Astrocyte (in vitro differentiated cells and primary cell): Measurements from ENCODE around the gene SPNS2. TPM values are rescaled to one million over a fixed set of nuclear protein-coding genes. Genes with fewer than 3 reads are reported as not detected.

Experiments used
- DNase-seq: peaks from one replicate; pipeline ENCODE4 v3.0.0-alpha.2; 2010; ENCODE audit warnings: low read depth
- FAIRE-seq: peaks from 2 replicates; lab custom pipeline; 2011; peaks lifted over from hg19 to GRCh38; lab: Jason Lieb, UNC
- H2AFZ ChIP-seq: 2 replicates; pipeline ENCODE4 v1.6.0; 2012; ENCODE audit warnings: low read depth, low read length, inconsistent platforms
- H3K27ac ChIP-seq: 2 replicates; pipeline ENCODE4 v1.5.1; 2011; ENCODE audit warnings: low read depth, low read length, inconsistent platforms
- H3K27me3 ChIP-seq: 2 replicates; pipeline ENCODE4 v1.6.0; 2011; ENCODE audit warnings: low read length, inconsistent platforms; ENCODE audit not compliant: insufficient read depth
- H3K36me3 ChIP-seq: 2 replicates; pipeline ENCODE4 v1.5.1; 2011; ENCODE audit warnings: low read length, inconsistent platforms; ENCODE audit not compliant: insufficient read depth
- H3K4me1 ChIP-seq: 2 replicates; pipeline ENCODE4 v1.5.1; 2011; ENCODE audit warnings: low read length, inconsistent platforms; ENCODE audit not compliant: insufficient read depth
- H3K4me2 ChIP-seq: 2 replicates; pipeline ENCODE4 v1.6.0; 2012; ENCODE audit warnings: low read length, inconsistent platforms
- H3K4me3 ChIP-seq: 2 replicates; pipeline ENCODE4 v1.5.1; 2011; ENCODE audit warnings: low read depth, mild to moderate bottlenecking, low read length, inconsistent platforms; ENCODE audit not compliant: insufficient read depth
- H3K79me2 ChIP-seq: 2 replicates; pipeline ENCODE4 v1.6.0; 2012; ENCODE audit warnings: mild to moderate bottlenecking, low read length, inconsistent platforms; ENCODE audit not compliant: insufficient read depth
- H3K9ac ChIP-seq: 2 replicates; pipeline ENCODE4 v1.6.0; 2012; ENCODE audit warnings: mild to moderate bottlenecking, low read length, inconsistent platforms
- H3K9me3 ChIP-seq: 2 replicates; pipeline ENCODE4 v1.5.1; 2012; ENCODE audit warnings: low read depth, mild to moderate bottlenecking, low read length, inconsistent platforms; ENCODE audit not compliant: insufficient read depth
- H4K20me1 ChIP-seq: 2 replicates; pipeline ENCODE4 v1.6.0; 2012; ENCODE audit warnings: low read length, inconsistent platforms; ENCODE audit not compliant: insufficient read depth
- H3K27ac Mint-ChIP-seq: one replicate; pipeline ENCODE4 v1.8.0; 2021; ENCODE audit warnings: mild to moderate bottlenecking, mixed read lengths; ENCODE audit not compliant: unreplicated experiment
- H3K27me3 Mint-ChIP-seq: one replicate; pipeline ENCODE4 v1.8.0; 2021; ENCODE audit warnings: low read depth, mixed read lengths; ENCODE audit not compliant: unreplicated experiment
- H3K36me3 Mint-ChIP-seq: one replicate; pipeline ENCODE4 v1.8.0; 2021; ENCODE audit warnings: low read depth, mixed read lengths; ENCODE audit not compliant: unreplicated experiment
- H3K4me1 Mint-ChIP-seq: one replicate; pipeline ENCODE4 v1.8.0; 2021; ENCODE audit warnings: low read depth, mixed read lengths; ENCODE audit not compliant: unreplicated experiment
- H3K4me3 Mint-ChIP-seq: one replicate; pipeline ENCODE4 v1.8.0; 2021; ENCODE audit warnings: mild to moderate bottlenecking, moderate library complexity, mixed read lengths; ENCODE audit not compliant: unreplicated experiment
- H3K9me3 Mint-ChIP-seq: one replicate; pipeline ENCODE4 v1.8.0; 2021; ENCODE audit warnings: mild to moderate bottlenecking, mixed read lengths; ENCODE audit not compliant: unreplicated experiment
- EZH2 ChIP-seq: IDR thresholded peaks from 2 replicates; pipeline ENCODE4 v1.6.1; 2012; ENCODE audit warnings: mild to moderate bottlenecking, low read length, inconsistent platforms; ENCODE audit not compliant: insufficient read depth
- total RNA-seq: library from RNA; stranded (reverse); gene quantifications from 2 replicates; pipeline ENCODE4 v1.2.1, GENCODE V29; 2021
- TF ChIP-seq, protein P1 (sequence below): IDR thresholded peaks from 2 replicates; pipeline ENCODE4 v1.5.1; 2011; ENCODE audit warnings: low read depth, mild to moderate bottlenecking, inconsistent platforms, low read length, moderate library complexity; ENCODE audit not compliant: insufficient read depth

Gene SPNS2
- total RNA-seq, 1 donor from 2014 or later, result 4.3 TPM

DNA sequence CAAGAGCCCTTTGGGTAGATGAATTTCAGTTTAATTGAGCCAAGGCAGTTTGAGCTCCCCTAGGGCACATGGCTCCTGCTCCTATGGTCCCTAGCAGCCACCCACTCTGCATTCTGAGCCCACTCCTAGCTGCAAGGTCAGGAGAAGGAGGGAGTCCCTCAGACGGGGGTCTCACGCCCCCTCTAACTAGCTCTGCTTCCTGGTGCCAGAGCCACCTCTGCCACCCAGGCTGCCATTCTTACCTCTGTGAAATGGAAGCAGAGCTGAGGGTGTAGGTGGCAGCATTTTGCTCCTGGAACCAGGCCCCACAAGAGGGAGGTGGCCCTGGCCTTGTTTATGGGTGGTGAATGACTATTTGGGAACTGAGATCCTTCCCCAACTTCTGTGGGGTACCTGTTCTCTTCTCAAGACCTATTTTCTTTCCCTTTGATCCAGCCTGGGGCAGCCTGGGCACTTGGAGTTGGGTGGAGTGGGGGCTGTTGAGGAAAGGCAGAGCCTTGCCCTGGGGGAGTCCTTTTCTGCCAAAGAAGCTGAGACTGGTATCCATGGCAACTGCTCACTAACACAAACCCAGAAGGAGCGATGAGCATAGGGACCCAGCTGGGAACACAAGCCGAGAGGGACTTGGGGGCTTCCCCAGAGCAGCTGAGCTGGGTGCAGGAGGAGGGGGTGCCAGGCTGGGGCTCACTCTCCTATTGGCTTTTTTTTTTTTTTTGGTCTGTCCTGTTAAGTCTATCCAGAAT is 4.8 kb downstream of the SPNS2 start:
- peaks cover 62% of the 10 kb centered on the region for H3K27me3 Mint-ChIP-seq
- FAIRE-seq, result no peak
- H3K27me3 ChIP-seq, result peaks cover 40% of the 10 kb centered on the region

DNA sequence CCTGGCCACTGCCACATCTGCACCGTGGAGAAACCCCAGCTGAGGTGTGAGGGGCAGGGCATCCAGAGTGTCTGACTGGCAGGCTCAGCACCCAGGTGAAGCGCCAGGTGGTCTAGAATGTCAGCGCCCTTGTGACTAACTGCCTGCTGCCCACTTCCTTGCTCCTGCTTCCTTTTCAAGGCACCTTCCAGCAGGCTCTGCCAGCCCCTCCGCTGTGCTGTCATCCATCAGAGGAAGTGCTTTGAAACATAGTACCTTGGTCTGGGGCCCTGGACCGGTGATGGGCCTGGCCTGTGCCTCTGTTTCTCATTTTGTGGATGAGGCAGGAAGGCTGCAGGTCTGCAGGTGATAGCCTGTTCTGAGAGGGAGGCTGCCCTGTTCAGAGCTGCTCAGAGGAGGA is 5.5 kb downstream of the SPNS2 start:
- Mint-ChIP-seq H3K36me3 (no peaks in the 10 kb centered on the region), H3K4me1 (peaks cover 4% of the 10 kb centered on the region), H3K9me3 (no peaks in the 10 kb centered on the region), H3K27me3 (peaks cover 69% of the 10 kb centered on the region), H3K4me3 (no peak overlapping the region), H3K27ac (no peak overlapping the region)
- Histone ChIP-seq H3K27ac (no peak overlapping the region), H3K36me3 (no peaks in the 10 kb centered on the region), H4K20me1 (peaks cover 5% of the 10 kb centered on the region), H3K4me3 (no peak overlapping the region), H3K4me1 (peaks cover 7% of the 10 kb centered on the region), H3K79me2 (no peaks in the 10 kb centered on the region), H3K27me3 (peaks cover 39% of the 10 kb centered on the region), H3K9me3 (no peaks in the 10 kb centered on the region), H3K9ac (no peak overlapping the region), H2AFZ (no peak overlapping the region), H3K4me2 (no peak overlapping the region)
- no peak for TF ChIP-seq EZH2
- FAIRE-seq (no peak), DNase-seq (no peak)

More for the DNA sequence above, 4.8 kb downstream of the SPNS2 start:
- H3K4me3 ChIP-seq, result no peak overlapping the region
- H4K20me1 ChIP-seq, result peaks cover 5% of the 10 kb centered on the region
- Mint-ChIP-seq H3K9me3 (no peaks in the 10 kb centered on the region), H3K4me3 (no peak overlapping the region), H3K27ac (no peak overlapping the region), H3K36me3 (no peaks in the 10 kb centered on the region), H3K4me1 (peaks cover 4% of the 10 kb centered on the region)
- no peak for DNase-seq
- no peak overlapping the region for H3K9ac ChIP-seq
- H2AFZ ChIP-seq, result no peak overlapping the region
- no peak overlapping the region for H3K4me2 ChIP-seq
- no peaks in the 10 kb centered on the region for H3K79me2 ChIP-seq
- no peaks in the 10 kb centered on the region for H3K9me3 ChIP-seq
- peaks cover 6% of the 10 kb centered on the region for H3K4me1 ChIP-seq
- no peak overlapping the region for H3K27ac ChIP-seq
- TF ChIP-seq EZH2, result no peak
- TF ChIP-seq, protein P1, sequence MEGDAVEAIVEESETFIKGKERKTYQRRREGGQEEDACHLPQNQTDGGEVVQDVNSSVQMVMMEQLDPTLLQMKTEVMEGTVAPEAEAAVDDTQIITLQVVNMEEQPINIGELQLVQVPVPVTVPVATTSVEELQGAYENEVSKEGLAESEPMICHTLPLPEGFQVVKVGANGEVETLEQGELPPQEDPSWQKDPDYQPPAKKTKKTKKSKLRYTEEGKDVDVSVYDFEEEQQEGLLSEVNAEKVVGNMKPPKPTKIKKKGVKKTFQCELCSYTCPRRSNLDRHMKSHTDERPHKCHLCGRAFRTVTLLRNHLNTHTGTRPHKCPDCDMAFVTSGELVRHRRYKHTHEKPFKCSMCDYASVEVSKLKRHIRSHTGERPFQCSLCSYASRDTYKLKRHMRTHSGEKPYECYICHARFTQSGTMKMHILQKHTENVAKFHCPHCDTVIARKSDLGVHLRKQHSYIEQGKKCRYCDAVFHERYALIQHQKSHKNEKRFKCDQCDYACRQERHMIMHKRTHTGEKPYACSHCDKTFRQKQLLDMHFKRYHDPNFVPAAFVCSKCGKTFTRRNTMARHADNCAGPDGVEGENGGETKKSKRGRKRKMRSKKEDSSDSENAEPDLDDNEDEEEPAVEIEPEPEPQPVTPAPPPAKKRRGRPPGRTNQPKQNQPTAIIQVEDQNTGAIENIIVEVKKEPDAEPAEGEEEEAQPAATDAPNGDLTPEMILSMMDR, result no peak
- H3K36me3 ChIP-seq, result no peaks in the 10 kb centered on the region

DNA sequence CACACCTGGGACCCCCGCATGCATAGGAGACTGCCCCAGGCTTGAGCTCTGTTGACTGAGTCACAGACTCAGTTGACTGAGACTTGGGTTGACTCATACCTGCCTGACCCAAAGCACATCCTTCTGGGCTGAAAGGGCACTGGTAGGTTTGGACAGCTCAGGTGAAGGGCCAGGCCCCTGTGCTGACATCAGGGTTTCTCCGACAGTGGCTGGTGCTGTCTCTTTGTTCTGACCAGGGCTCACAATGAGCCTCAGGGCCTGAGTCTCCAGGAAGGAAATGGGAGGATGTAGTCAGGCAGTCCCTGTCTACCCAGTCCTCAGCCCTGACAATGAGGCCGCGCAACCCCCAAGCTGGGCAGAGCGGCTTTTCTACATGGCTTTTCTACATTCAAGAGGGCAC is 6.5 kb downstream of the SPNS2 start:
- Histone ChIP-seq H3K36me3 (no peaks in the 10 kb centered on the region), H3K4me3 (no peak overlapping the region), H3K4me1 (peaks cover 8% of the 10 kb centered on the region), H3K27me3 (peaks cover 32% of the 10 kb centered on the region), H3K4me2 (no peak overlapping the region), H3K79me2 (no peaks in the 10 kb centered on the region), H3K27ac (no peak overlapping the region), H2AFZ (no peak overlapping the region), H3K9ac (no peak overlapping the region), H3K9me3 (no peaks in the 10 kb centered on the region), H4K20me1 (peaks cover 3% of the 10 kb centered on the region)
- Mint-ChIP-seq H3K4me3 (no peak overlapping the region), H3K36me3 (no peaks in the 10 kb centered on the region), H3K9me3 (peaks cover 4% of the 10 kb centered on the region), H3K27ac (no peak overlapping the region), H3K27me3 (peaks cover 71% of the 10 kb centered on the region), H3K4me1 (no peaks in the 10 kb centered on the region)
- TF ChIP-seq, protein P1, result no peak
- no peak for TF ChIP-seq EZH2
- DNase-seq (no peak), FAIRE-seq (no peak)
